Central memory CD4-positive, alpha-beta T cell (primary cell): Measurements from ENCODE around the gene SND1.

Experiments
- DNase-seq: peaks from one replicate; pipeline ENCODE4 v3.0.0; 2022

The SND1 gene

DNA sequence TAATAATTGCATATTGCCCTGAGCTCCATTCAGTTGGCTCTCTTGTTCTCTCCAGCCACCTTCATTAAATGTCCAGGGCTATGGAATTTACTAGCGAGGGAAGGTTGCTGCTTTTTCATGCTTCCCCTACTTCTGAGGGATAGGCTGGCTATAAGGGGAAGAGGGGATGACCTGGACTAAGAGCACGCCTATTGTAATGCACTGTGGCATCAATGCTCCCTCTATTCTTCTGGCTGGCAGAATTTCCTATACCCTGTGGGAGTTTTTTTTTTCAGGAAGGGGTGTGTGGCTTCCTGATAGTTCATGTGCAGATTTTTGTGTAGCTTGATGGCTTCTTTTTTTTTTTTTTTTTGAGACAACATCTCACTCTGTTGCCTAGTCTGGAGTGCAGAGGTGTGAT, 155.8 kb downstream of the SND1 start:
- DNase-seq = no peak

DNA sequence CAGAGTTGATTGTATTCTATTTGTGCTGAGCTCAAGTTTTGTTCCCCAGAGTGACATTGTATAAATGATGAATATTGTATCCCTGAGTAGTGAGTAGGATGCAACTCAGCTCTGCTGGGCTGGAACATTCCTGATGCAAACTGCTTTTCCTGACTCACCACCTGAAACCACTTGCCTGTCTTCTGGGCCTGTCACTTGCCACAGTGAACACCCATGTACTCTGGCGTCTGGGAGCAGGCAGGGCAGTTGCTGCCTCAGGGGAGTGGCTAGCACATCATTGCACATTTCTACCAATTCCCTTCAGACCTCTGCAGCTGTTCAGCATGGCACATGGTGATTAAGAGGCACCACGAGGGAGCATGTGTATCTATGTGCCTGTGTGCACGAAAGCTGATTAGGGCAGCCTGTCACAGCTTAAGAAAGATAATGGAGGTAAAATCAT, 157.3 kb downstream of the SND1 start:
- DNase-seq = no peak

DNA sequence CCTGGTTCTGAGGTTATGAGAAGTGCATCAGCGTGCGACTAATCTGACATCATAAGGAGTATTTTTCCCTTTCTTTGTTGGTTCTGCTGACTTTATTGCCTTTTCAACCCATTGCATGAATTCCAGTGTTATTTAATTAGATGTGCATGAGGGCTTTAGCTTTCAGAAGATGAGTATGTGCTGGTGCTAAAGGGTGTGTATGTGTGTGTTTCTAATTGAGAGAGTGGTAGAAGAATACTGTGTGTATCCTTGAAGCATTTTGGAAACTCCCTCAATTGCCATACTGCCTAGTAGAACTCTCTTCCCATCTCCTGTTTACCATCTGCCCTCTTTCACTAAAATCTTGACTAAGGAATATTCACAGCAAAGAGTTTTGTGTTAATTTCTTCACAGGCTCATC, 158.1 kb downstream of the SND1 start:
- DNase-seq = no peak

DNA sequence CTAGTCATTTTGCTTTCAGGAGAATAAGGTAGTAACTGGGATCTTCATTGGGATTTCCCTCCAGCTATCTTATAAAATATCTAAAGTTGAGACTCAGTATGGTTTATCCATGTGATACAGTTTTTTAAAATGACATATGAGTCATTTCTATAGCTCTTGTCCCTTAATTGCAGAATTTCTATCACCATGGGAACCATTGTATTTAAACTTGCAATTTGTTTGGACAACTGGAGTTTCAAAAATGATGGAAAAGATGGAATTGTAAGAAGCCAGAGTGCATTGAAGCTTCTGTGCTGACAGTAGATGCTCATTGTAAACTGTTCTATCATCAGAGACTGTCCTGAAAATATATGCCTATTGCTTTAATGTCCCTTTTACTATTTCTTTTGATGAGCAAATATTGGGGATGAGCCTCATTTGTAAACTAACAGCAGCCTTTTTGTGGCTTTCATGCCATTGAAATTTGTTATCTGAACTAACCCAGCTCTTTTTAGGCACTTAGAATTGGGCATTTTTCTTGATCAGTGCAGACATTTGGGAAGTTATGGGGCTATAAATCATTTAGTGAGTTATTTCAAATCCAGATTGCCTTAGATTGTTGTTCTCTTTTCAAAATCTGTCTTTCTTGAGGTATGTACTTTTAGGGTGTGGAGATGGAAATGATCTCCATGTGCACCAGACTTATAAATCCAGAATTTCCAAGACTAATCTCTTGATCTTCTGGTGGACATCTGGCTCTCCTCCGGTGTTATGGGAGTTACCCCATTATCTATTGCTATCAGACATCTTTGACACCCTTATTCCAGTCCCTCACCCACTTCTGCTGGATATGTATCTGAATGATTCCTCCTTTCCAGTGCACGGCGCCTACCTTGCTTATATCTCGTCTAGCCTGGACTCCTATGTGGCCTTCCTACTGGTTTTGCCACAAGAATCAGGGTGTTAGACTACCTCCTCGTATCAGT, 159.0 kb downstream of the SND1 start:
- no peak for DNase-seq

DNA sequence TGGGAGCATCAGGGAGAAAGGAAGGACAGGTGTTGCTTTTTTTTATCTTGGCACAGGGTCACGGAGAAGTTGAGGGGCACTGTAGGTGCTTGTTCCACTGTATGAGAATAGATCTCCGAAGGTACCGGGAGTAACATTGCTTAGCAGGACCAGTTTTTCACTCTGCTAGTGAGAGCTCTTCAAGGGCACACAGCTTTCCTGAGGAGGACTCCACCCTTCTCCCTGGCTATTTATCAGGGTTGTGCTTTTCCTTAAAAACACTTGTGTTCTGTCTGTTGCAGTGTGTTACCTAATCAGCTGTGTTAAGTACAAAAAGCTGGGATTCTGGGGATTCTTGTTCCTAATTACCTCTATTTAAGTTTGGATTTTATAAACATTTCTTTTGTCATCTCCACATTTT, 160.5 kb downstream of the SND1 start:
- no peak for DNase-seq

DNA sequence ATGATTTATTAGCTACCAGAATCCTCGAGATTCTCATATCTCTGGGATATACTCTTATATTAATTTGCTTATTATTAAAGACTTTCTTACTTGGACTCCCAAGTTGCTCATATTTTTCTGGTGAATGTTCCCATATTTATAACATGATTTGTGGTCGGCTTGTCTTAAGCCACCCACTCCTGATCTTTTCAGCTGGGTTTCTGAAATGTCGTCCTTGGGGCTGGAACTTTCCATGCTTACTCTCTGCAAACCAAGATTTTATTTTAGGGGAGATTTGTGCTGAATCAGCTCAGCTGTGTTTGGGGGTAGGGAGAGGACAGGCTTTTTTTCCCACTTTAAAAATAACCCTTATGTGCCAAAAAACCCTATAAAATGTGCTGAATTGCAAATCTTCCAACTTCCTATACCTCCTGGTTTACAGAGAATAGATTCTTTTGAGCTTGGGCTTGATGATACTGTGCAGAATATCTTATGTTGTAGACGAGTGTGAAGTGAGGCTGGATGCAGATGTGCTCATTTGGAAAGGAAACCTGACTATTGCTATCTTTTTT, 162.1 kb downstream of the SND1 start:
- no peak for DNase-seq

DNA sequence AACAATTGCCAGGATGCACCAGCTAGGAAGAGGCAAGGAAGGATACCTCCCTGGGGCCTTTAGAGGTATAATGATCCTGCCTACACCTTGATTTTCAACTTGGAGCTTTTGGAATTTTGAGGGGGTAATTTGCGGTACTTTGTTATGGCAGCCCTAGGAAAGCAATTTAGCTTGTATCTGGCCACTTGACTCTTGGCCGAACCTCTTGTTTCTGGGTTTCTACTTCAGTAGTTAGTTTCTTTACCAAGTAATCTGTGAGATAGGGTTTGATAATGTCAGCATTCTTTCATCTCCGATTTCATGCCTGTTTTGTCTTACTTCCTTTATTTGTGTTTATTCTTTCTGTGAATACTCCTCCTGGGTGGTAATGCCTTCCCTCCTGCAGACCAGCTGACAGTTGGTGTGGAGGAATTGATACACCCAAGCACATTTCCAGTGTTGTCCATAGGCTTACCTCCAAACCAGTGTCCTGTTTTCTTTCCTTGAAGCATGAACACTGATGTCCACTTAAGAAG, 163.7 kb downstream of the SND1 start:
- no peak for DNase-seq

DNA sequence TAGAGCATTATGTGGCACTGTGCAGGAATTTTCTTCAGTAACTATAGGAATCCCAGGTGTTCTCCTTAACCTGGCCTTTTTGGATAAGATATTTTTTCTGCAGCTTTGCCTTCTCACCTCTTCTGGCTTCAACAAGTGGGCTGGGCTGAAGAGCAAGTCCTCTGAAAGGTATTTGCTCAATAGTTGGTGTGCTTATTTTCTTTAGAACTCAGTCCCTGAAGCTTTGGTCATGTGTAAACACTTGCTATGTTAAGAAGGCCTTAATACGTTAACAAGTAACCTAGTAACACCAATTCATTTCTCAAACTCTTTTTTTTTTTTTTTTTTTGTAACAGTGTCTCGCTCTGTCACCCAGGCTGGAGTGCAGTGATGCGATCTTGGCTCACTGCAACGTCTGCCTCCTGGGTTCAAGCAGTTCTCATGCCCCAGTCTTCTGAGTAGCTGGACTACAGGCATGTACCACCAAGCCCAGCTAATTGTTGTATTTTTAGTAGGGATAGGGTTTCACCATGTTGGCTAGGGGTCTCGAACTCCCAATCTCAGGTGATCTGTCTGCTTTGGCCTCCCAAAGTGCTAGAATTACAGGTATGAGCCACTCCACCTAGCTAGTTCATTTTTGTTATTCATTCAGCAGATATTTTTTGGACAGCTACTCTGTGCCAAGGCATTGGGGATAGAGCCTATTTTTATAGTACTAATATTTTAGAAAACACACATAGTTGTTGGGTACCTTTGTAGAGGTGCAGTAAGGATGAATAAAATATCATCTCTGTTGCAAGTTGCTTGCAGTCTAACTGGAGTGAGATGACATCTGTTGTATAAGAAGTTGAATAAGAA, 164.6 kb downstream of the SND1 start:
- no peak for DNase-seq

DNA sequence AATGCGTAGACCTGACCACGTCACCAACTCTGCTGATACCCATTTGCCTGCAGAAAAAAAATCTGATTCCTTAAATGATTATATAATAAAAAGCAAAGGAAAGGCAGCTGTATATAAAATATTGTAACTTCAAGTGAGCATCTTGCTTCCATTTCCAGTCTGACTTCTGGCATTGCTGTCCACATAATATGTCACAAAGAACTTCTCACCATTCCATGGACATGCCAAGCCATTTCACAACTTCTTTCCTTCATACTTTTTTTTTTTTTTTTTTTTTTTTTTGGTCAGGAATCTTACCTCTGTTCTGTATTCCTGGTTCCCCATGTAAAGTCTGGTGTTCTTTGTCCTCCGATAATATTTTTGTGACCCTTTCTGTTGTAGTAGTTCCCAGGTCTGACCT, 165.5 kb downstream of the SND1 start:
- no peak for DNase-seq

DNA sequence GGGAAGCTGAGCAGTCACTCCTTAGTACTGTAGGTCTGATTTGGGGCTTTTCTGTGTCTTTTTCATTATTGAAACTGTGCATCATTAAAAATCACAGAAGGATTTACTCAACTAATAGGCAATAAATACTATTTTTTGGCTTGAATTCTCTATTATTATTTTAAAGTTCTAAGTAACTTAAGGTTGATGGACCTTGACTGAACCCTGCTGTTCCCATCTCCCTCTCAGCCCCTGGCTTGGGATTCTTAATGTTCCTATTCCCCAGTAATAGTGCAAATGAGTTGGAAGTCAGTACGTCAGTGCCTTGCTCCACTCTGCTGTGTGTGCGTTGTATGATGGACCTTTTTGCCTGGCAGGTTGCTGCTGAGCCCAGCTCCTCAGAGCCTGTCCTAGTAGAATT, 166.3 kb downstream of the SND1 start:
- no peak for DNase-seq

DNA sequence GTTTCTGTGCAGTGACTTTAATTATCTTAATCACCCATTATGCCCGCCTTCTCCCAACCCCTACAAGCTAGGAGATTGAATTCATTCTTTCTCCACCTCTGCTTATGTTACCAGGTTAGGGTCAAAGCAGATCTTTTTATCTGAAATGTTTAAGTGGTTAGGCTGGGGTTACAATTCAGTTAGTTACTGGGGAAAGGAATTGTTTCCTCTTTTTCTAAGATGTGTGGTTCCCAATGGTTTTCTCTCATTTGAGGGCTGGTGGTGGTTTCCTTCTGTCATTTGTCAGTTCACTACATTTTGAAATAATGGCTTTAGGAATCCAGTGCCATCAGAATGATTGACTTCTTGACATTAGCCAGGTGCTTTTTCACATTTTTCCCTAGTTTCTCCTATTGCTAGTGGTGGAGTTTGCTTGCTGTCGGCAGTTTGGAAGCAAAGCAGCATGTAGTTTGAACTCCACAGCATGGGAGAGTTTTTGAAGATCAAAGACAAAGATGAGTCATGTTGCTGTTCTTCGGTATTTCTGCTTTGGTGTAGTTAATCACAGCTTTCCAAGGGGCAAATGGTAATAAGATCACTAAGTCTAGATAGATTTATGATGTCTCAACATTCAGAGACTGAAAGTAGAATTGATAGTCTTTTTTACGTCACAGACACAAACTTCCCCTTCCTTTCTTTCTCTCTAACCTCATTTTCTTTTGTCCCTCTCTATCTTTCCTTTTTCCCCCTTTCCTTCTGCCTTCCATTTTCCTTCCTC, 168.2 kb downstream of the SND1 start:
- no peak for DNase-seq

DNA sequence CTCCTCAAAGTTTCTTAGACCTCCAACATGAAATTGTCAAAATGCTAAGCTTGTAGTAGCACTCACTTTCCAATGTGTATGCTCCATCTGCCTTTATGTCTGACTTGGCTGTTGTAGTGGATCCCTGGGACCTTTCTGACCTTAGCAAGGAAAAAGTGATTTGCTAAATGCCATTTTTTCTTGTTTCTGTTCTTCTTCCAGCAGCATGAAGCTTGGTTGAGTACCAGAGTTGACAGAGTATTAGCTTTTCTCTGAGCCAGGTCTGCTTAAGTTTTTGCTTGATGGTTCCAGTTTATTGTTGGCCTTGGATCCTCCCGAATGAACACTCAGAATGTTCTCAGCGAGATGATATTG, 168.7 kb downstream of the SND1 start:
- DNase-seq = no peak

DNA sequence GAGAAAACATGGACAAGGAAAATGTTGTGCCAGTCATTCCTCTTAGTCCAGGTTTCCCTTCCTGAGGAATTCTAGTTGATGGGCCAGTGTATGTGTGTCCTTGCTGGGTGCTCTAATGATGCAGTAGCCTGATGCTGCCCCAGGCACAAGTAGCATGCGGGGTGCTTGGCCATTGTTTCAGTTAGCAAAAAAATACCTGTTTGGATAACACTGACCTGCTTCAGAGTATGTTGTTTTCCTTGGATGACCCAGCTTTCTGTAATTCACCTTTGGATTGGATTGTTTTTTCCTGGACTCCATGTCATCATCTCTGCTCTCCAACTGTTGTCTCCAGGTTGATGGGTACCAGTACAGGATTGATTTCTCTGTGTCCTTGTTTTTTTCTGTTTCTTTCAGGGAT, 169.2 kb downstream of the SND1 start:
- DNase-seq = no peak

DNA sequence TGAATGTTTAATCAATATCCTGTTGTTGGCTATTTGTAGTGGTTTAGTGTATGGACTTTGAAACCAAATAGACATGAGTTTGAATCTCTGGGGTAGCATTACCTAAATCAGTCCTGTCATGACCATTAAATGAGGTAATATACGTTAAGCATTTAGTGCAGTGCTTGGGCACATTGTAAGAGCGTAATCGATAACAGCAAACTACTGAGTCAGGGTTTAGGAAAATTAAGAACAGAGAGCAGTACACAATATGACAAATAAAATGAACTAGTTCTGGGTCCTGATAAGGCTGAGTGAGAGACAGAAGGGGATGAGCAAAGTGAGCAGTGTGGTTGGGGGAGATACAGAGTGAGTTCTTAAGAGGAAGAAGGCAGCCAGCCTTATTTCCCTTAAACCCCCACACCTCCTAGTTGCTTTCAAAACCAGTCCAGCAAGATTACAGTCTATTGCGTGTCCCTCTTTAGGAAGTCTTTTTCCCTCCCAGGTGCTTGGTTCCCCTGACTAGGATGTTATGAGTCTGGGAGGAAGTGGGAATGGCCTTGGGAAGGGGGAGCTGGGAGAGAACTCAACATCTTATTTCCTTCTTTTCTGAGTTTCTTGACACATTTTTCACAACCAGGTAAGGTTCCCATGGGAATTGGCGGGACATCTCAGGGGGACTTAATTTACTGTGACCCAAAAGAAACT, 171.0 kb downstream of the SND1 start:
- DNase-seq = no peak

DNA sequence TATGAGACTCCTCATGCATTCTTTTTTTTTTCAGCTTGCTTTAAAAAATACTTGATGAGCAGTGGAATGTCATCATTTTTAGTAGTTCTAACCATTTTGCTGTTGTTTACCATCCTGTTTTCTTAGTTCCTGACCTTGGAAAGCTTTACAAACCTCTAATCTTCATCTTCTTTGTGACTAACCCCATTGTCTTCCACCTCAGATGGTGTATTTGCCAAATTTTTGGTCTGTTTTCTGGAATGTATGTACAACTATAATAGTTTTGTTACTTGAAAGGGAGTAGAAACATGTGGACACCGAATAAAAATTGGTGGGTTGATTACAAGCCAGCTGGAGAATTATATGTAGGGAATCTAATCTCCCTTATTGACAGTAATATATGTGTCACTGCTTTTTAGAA, 172.7 kb downstream of the SND1 start:
- no peak for DNase-seq

DNA sequence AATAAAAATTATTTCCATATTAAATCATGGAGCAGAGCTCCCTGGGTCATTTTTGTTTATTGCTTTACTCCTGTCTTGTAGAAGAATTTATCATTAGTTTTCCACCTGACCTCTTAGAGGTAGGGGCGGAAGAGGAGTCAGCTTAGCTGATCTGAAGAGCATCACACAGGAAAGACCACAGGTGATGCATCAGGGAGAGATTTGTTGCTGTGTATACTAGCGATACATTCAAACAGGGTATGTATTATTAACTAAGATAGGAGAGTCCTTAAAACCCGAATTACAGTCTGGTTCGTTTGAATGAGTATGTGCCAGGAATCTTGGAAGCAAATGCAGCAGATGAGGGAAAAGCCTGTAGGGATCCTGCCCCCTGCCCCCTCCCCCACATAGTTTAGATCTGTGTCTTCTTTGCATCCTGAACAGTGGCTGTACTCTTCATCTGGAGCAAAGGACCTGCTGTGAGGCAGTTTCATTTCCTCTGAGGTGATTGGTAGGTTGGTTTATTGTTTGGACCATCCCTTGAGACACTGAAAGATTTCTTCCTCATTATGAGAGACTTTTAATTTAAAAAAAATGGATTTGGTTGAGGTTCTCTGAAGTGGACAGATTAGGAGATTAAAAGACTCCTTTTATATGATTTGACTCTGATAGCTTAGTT, 177.0 kb downstream of the SND1 start:
- DNase-seq = no peak

DNA sequence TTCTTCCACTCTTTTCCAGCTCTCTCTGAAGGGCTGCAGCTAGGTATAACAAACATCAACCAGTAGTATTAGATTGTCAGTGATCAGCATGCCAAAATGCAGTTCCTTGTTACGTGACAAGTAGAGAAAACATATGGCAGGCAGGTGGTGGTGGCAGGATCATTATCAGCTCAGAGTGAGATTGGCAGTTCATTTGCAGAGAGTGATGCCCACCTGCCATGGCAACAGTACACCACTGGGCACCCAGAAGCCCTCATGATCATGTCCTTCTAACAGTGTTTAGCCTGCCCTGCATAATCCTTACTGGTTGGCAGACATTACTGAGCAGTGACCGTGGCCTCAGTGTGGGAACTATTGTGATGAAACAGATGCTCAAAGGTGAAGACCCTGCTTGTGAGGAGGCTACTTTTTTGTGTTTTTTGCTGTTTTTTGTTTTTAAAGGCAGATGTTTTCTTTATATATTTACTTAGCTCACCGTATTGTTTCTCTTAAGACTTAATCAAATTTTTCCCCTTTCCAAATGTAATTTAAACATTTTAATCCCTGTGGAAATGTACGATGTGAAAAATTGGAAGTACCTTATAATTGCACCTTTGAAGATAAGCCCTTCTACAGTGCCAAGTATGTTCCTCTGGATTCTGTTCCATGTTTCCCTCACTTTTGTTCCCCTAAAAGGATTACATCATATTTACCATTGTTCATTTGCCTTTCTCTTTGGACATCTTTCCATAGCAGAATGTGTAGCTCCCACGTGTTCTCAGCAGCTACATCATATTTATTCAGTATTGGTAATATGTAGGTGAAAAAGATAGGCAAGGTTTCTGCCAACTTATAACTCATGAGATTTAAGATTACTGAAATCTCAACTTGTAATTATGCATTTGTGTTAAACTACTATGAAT, 179.6 kb downstream of the SND1 start:
- DNase-seq = no peak

DNA sequence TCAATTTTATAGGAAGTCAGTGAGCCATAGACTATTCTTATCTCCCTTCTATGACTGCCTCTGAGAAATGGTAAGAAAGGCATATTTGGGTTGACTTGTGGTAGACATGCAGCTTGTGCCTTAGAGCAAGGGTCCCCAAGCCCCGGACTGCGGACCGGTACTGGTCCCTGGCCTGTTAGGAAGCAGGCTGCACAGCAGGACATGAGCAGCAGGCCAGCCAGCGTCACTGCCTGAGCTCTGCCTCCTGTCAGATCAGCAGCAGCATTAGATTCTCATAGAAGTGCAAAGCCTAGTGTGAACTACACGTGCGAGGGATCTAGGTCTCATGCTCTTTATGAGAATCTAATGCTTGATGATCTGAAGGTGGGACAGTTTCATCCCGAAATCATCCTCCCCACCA, 180.6 kb downstream of the SND1 start:
- DNase-seq = no peak

DNA sequence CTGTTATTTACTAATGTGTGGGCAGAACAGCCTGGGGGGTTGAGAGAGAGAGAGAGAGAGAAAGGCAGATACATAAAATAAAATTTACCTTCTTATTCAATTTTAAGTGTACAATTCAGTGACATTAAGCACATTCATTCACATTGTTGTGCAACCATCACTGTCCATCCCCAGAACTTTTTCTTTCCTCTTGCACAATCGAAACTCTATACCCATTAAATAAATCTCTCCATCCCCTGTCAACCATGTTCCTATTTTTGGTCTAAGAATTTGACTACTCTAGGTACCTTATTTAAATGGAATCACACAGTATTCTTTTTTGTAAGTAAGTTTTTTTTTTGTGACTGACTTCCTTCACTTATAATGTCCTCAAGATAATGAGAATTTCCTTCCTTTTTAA, 181.6 kb downstream of the SND1 start:
- no peak for DNase-seq

DNA sequence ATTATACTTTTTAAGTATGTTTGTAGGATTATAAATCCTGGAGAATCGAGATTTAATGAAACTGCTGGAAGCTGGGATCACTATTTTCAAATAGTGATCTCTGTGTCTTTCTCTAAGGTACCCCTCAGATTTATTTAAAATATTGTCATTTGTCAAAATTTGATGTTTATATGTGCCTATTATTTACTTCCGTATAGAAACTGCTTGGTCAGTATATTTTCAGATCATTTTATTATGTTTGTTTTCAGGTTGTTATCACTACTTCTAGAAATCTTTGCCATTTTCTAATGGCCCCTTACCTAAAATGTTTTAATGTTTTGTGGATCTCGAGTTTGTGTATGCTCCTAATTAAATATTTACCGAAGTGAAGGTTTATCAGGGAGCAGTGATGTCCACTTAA, 183.7 kb downstream of the SND1 start:
- no peak for DNase-seq
